CD1c-positive myeloid dendritic cell (primary cell): ENCODE measurements around the gene ADCY7.

Experiments
- DNase-seq: peaks from one replicate; pipeline ENCODE4 v3.0.0-alpha.2; 2016; ENCODE audit errors: extremely low spot score

The ADCY7 gene

GRCh38 chr16:50298591-50299507 is 32.5 kb downstream of the ADCY7 start:
- no peak for DNase-seq

- DNase-seq: no peak
These were observed 33.3 kb downstream of the ADCY7 start for GRCh38 chr16:50299508-50300105.

- no peak for DNase-seq
These were observed 34.7 kb downstream of the ADCY7 start for GRCh38 chr16:50300942-50301625.

- DNase-seq: no peak
These were observed 35.5 kb downstream of the ADCY7 start for GRCh38 chr16:50301626-50302471.

GRCh38 chr16:50302472-50303005 is 36.2 kb downstream of the ADCY7 start:
- DNase-seq: no peak

- DNase-seq: no peak
These were observed 36.8 kb downstream of the ADCY7 start for GRCh38 chr16:50303041-50303604.

- no peak for DNase-seq
These were observed 37.5 kb downstream of the ADCY7 start for GRCh38 chr16:50303605-50304466.

- no peak for DNase-seq
These were observed 38.4 kb downstream of the ADCY7 start for GRCh38 chr16:50304467-50305440.

GRCh38 chr16:50305441-50306061 is 39.2 kb downstream of the ADCY7 start:
- no peak for DNase-seq

- no peak for DNase-seq
These were observed 39.9 kb downstream of the ADCY7 start for GRCh38 chr16:50306287-50306686.

GRCh38 chr16:50308237-50308965 is 42.0 kb downstream of the ADCY7 start:
- no peak for DNase-seq

GRCh38 chr16:50309156-50309526 is 42.8 kb downstream of the ADCY7 start:
- no peak for DNase-seq

GRCh38 chr16:50309527-50310307 is 43.4 kb downstream of the ADCY7 start:
- DNase-seq: no peak

- DNase-seq: no peak
These were observed 44.2 kb downstream of the ADCY7 start for GRCh38 chr16:50310308-50311133.

GRCh38 chr16:50311134-50311528 is 44.8 kb downstream of the ADCY7 start:
- no peak for DNase-seq

- no peak for DNase-seq
These were observed 45.6 kb downstream of the ADCY7 start for GRCh38 chr16:50311891-50312501.
